ENCODE measurements around the gene ATP6AP1.

The ATP6AP1 gene

DNA sequence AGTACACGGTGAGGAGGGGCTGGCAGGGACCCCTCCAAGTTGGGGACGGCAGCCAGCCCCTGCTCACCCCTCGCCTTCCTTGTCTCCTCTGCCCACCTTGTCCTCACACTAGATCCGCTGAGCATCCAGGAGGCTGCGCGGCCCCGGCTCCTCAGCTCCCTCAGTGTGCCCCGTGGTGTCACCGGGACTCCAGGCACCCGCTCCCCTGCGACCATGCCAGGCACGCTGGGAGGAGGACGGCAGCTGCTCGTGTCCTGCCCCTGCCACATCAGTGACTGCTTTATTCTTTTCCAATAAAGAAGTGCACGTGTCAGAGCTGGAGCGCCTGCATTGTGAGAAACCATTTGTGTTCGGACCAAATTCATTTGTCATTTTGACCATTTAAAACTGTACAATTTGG is 21.8 kb downstream of the ATP6AP1 start:
- DNase-seq, result no peak

DNA sequence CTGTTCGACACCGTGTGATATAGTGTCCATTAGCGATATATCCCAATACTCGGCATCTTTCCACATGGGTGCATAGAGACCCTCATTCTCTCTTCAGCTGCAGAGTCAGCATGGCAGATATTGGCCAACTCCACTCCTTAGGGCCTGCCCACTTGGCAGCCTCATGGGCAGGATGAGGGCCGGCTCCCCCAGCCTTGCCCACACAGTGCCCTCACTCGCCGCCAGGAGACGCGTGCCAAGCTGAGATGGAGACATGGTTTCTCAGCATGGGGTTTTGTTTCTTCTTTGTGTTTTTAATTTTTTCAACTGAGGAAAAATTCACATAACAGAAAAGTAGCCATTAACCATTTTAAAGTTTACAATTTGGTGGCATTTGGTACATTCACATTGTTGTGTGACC is 24.3 kb downstream of the ATP6AP1 start:
- no peak for DNase-seq

DNA sequence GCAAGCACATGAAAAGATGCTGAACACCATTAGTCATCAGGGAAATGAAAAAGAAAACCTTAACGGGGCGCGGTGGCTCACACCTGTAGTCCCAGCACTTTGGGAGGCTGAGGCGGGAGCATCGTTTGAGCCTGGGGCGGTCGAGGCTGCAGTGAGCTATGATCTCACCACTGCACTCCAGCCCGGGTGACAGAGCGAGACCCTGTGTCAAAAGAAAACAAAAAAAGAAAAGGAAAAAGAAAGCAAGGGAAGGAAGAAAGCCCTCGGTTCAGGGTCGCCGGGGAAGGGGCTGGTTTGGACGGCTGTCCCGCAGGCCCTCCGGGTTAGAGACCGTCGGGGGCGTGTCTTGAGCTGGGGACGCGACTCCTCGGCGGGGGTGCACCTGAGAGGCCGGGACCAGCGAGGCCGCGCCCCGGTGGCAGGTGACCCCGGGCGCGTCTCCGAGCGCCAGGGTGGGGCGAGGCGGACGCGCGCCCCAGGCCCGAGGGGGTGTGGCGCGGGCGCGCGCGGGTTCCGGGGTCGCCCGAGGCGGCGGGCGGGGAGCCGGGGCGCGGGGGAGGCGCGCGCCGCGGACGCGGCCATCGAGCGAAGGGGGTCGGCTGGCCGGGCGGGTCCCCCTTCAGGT is 29.1 kb downstream of the ATP6AP1 start:
- peak; percentile 26 for DNase-seq

DNA sequence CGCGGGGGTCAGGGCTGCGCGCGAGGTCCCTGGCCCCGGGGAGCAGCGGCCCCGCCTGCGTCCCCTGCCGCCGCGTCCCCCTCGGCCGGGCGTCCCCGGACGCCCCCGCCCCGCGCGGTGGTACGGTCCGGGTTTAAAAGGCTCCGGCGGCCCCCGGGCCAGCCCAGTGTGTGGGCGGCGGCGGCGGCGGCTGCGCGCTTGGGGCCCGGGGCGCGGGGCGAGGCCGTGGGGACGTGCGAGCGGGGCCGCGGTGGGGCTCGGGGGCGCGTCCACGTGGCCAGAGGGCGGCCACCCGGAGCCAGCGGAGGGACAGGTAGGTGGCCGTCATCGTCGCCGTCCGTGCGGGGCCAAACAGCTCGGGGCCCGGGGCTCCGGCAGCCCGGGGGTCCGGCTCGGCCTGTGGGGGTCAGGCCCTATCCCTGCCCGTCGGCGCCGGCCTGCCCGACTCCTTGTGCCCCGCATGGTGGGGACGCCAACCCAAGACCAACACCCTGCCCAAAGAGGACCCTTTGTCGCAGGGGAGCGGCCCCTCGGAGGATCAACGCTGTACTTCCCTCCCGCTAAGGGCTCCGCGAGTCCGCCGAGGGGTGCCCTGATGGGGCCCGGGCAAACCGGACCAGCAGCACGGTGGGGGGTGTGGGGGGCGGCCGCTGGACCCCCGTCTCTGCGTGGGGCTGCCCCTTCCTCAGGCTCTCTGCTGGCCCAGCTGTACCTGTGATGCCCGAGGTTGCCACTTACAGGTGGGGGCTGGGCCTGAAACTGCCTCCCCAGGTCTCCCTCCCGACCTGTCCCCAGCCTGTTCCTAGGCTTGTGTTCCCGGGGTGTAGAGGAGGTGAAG is 29.9 kb downstream of the ATP6AP1 start, which contains the start of gene PLXNA3:
Gene PLXNA3 (plus strand): TSS at position 166 of the 838 bp plus-strand sequence. CDS start 1,903 bp downstream, outside the sequence.
- DNase-seq, result no peak

DNA sequence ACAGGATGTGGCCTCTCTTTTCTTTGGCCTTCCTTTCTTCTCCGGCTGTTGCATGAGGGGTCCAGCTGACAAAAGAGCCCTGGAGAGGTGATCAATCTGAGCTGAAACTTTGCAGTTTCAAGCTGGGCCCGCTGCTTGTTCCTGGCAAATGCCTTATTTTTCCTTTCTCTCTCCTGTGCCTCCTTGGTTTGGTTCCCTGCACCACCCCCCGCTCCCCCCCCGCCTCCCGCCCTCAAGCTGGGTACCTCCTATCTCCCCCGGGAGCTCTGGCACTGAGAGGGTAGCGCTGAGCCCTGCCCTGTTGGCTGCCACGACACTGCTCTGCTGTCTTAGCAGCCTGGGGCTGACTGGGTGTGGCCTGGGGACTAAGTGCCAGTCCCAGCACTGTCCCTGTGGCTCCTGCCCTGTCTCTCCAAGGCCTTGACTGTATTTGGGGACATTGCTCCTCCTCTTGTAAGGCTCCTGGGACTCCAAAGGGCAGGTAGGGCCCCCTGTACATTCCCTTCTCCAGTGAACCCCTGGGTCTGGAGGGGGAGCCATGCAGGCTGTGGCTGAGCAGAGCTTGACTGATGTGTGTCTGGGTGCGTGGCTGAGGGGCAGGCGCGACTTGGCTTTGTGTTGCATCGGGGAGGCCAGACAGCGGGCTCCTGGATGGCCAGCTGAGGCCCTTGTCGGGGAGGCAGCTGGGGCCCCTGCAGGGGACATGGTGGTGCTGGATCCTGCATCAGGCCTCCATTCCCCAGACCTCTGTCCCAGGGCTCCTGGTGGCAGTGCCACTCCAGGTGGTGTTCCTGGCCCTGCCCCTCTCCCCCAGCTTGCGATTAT is 30.7 kb downstream of the ATP6AP1 start:
- DNase-seq, result peak; percentile 10

DNA sequence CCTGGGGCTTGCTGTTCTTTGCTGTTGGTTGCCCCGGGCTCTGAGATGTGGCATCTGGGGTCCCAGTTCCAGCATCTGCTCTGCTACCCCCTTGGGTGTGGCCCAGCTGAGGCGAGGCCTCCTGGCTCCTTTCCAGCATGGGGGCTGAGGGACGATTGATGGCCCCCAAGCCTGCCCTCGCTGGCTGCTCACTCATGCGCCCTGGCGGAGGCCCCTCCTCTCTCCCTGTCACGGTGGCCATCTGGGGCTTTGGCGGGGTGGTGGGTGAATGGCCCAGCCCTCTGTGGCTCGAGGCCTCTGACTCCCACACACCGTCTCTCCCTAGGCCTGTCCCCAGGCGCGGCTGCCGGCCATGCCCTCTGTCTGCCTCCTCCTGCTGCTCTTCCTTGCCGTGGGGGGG is 31.4 kb downstream of the ATP6AP1 start:
- no peak for DNase-seq

DNA sequence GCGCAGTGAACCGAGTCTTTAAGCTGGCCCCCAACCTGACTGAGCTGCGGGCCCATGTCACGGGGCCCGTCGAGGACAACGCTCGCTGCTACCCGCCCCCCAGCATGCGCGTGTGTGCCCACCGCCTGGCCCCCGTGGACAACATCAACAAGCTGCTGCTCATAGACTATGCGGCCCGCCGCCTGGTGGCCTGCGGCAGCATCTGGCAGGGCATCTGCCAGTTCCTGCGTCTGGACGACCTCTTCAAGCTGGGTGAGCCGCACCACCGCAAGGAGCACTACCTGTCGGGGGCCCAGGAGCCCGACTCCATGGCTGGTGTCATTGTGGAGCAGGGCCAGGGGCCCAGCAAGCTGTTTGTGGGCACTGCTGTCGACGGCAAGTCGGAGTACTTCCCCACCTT is 31.8 kb downstream of the ATP6AP1 start:
- no peak for DNase-seq

DNA sequence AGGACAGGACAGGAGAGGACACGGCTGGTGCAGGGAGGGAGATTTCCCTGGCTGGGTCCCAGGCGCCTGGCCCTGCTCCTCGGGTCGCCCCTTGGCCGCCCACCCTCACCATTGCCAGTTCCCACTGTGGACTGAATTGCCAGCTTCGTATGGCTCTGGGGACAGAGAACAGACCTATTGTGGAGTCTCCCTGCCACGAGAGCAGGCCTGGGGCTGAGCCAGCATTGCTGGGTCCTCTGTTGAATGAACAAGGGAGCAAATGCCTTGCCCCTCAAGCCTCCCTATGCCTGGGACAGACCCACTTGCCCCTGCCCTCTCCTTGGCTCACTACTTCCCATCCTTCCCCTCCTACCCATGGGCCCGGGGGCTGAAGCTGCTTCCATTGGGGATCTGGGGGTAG is 33.9 kb downstream of the ATP6AP1 start:
- DNase-seq, result no peak

DNA sequence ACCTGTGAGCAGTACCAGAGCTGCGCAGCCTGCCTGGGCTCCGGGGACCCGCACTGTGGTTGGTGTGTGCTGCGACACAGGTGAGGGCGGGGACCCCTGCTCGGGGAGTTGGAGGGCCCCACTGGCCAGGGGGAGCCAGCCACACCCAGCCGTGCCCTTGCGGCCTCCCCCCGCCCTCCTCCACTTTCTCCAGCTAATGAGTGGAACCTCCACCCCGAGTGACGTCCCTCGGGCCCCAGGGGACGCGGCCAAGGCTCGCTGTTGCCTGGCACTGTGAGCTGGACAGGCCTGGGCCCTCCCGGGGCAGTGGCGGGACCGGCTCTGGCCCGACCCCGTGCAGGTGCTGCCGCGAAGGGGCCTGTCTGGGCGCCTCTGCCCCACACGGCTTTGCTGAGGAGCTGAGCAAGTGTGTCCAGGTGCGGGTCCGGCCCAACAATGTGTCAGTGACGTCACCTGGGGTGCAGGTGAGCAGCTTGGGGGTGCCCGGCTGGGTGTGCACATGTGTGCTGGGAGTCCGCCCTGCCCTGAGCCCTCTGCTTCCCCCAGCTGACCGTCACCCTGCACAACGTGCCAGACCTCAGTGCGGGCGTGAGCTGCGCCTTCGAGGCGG is 35.2 kb downstream of the ATP6AP1 start:
- no peak for DNase-seq

DNA sequence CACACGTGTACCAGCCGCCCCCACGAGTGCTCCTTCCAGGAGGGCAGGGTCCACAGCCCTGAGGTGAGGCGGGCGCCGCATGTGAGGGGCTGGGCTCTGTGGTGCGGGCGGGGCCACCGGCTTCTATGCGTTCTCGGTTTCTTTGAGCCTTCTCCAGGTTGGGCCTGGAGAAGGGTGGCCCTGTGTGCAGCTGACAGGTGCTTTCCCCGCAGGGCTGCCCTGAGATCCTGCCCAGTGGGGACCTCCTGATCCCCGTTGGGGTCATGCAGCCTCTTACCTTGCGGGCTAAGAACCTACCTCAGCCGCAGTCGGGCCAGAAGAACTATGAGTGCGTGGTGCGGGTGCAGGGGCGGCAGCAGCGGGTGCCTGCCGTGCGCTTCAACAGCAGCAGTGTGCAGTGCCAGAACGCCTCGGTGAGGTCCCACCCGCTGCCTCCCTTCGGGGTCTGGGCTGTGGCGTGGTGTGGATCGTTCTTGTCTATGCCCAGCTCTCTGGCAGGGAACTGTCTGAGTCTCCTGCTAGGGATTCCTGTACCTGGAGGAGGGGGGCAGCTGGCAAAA is 36.4 kb downstream of the ATP6AP1 start:
- DNase-seq, result no peak

DNA sequence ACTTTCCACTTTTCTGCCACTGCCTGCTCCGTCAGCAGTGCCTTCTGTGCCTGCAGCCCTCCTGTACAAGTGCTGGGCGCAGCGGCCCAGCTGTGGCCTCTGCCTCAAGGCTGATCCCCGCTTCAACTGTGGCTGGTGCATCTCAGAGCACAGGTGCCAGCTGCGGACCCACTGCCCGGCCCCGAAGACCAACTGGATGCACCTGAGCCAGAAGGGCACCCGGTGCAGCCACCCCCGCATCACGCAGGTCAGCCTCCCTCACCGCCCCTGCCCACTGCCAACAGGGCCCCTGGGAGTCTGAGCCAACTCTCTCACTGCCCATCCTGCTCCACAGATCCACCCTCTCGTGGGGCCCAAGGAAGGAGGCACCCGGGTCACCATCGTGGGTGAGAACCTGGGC is 37.1 kb downstream of the ATP6AP1 start:
- DNase-seq, result no peak

DNA sequence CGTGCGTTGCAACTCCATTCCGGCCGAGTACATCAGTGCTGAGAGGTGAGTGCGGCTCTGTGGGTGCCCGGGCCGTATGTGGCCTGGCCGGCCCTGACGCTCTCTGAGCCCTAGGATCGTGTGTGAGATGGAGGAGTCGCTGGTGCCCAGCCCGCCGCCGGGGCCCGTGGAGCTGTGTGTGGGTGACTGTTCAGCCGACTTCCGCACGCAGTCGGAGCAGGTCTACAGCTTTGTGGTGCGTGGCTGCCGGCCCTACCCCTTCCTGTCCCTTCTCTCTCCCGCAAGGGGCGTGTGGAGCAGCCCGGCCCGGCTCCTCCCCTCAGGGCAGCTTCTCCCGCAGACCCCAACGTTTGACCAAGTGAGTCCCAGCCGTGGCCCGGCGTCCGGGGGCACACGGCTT is 37.6 kb downstream of the ATP6AP1 start:
- DNase-seq, result no peak

DNA sequence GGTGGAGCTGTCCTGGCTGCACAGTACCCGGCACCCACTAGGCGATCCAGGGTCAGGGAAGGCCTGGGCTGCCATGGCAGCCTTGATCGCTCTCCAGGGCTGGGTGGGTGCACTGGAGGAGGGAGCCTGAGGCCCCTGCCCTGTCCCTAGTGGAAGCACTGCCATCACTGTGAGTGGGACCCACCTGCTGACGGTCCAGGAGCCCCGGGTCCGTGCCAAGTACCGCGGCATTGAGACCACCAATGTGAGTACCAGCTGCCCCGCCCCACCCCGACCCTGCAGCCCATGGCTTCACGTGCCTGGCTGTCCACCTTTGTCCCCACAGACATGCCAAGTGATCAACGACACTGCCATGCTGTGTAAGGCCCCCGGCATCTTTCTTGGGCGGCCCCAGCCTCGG is 38.4 kb downstream of the ATP6AP1 start:
- DNase-seq, result no peak

DNA sequence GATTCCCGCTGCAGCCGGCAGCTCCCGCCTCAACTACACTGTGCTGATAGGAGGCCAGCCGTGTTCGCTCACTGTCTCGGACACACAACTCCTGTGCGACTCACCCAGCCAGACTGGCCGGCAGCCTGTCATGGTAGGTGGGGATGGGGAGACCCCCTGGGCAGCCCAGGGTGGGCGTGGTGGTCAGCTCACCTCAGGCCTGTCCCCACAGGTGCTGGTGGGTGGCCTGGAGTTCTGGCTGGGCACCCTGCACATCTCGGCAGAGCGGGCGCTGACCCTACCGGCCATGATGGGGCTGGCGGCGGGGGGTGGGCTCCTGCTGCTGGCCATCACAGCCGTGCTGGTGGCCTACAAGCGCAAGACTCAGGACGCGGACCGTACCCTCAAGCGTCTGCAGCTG is 39.1 kb downstream of the ATP6AP1 start:
- no peak for DNase-seq

DNA sequence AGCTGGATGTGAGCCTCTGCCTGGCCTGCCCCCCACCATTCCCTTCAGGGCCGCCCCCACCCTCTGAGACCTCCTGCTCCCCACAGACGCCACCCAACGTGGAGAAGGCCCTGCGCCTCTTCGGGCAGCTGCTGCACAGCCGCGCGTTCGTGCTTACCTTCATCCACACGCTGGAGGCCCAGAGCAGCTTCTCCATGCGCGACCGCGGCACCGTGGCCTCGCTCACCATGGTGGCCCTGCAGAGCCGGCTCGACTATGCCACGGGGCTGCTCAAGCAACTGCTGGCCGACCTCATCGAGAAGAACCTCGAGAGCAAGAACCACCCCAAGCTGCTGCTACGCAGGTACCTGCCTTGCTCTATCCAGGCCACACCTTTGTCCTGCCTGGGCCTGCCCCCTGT is 39.7 kb downstream of the ATP6AP1 start:
- no peak for DNase-seq

DNA sequence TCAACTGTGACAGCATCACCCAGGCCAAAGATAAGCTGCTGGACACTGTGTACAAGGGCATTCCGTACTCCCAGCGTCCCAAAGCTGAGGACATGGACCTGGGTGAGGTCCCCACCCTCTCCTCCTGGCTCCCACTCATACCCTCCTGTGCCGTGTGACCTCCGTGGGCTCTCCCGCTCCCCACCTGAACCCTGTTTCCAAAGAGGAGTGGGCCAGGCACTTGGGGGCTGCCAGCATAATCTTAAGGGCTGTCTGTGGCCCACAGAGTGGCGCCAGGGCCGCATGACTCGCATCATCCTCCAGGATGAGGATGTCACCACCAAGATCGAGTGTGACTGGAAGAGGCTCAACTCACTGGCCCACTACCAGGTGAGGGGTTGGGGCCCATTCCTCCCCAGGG is 40.6 kb downstream of the ATP6AP1 start:
- DNase-seq, result no peak

DNA sequence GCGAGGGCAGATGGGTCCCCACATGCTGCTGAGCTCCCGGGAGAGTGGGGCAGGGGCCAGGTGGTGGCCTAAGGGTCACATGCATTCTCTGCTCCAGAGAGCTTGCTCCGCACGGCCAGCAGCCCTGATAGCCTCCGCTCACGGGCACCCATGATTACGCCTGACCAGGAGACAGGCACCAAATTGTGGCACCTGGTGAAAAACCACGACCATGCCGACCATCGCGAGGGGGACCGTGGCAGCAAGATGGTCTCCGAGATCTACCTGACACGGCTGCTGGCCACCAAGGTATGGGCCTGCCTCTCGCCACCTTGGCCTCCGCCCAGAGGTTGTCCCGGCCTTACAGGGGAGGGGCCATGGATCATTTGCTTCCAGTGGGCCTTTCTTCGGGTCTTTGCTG is 41.4 kb downstream of the ATP6AP1 start:
- no peak for DNase-seq

DNA sequence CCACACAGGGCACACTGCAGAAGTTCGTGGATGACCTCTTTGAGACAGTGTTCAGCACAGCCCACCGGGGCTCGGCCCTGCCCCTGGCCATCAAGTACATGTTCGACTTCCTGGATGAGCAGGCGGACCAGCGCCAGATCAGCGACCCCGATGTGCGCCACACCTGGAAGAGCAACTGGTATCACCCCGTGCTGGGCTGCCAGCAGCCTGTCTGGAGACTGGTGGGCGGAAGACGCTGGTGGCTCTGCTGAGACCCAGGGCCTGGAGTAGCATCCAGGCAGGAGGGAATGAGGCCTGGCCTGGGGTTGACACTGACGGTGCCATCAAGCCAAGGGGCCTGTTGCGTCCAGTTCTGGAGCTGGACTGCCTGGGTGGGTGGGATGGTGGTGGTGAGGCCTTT is 42.0 kb downstream of the ATP6AP1 start:
- no peak for DNase-seq

DNA sequence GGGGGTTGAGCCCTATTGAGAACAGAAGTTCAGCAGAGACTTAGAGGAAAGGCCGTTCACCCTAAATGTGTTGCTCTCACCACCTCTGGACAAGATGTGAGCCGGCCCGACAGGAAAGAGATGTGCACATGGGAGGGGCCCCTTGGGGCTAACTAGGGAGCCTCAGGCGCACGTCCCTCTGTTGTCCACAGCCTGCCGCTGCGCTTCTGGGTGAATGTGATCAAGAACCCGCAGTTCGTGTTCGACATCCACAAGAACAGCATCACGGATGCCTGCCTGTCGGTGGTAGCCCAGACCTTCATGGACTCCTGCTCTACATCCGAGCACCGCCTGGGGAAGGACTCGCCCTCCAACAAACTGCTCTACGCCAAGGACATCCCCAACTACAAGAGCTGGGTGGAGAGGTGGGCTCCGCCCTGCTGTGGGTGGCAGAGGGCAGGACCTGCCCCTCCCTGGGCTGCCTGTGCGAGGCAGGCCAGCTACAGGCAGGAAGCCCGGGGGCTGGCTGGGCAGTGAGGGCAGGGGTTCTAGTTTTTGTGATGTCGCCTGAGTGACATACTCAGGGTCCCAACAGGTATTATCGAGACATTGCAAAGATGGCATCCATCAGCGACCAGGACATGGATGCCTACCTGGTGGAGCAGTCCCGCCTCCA is 42.6 kb downstream of the ATP6AP1 start:
- no peak for DNase-seq

DNA sequence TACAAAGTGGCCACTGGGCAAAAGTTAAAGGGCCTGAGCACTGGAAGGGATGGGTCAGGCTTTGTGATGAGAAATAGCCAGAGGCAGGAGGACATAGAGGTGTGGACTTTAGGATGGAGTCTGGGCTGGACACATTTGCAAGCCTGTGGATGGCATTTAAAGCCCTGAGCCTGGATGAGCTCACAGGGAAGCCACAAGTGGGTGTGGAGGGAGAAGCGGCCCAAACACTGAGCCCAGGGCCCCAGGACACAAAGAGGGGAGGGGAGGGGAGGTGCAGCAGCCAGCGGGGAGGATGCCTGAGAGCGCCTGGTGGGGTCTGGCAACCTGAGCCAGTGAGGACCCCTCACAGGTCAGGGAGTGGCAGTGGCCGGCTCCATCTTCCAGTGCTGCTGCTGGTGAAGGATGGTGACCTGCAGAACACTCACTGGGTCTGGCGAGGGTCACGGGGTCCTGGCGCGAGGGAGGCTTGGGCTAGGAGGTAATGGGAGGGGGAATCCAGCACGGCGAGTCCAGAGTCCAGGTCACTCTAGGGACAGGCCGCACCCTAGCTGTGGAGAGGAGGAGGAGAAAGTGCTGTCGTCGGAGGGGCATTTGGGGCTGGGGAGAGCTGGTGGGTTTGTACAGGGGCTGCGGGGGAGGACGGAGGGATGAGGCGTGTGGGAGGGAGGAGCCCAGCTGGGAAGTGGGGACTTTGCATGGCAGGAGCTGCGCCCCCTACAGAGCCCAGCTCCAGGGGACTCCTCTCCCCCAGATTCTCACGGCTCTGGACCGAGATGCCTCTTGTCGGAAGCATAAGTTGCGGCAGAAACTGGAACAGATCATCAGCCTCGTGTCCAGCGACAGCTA is 43.6 kb downstream of the ATP6AP1 start:
- DNase-seq, result no peak
